HG03457 (cell line): Measurements from ENCODE around the gene TPO.

Experiments
- ATAC-seq: cut with Tn5 transposase; IDR thresholded peaks from one replicate; pipeline ENCODE4 v1.9.1; 2021; ENCODE audit warnings: moderate number of reproducible peaks; ENCODE audit not compliant: unreplicated experiment

TPO gene

GRCh38 chr2:1518867-1519530 lies 105.7 kb downstream of the TPO start:
- ATAC-seq = no peak

DNA sequence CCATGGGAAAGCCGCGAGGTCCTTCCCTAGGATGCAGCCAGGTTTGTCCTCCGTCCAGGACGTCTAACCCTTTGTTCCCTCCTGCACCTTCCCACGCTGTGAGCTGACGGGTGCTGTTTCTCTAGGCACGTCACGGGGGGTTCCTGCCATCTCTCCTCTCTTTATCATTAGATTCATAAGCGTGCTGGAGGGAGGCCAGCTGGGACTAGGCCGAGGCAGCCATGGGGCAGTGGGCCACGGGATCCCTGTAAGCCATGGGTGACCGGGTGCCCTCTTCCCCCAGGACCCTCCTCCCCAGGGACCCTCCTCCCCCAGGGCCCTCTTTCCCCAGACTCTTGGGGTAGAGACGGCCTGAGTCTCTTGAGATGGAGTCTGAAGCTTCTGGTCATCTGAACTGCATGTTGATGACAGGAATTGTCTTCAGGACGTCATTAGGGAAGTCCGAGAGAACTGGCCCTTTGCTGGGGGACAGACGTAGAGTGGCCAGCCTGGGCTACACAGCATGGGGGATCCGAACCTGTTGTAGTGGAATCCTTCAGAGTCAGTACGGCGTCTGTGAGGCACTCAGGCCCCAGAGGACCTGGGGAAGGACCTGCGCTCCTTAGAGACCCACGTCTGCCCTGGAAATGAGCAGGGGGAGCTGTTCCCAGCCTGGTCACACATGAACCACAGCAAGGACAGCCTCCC lies 108.1 kb downstream of the TPO start:
- no peak for ATAC-seq

- no peak for ATAC-seq
Measured at GRCh38 chr2:1521878-1522830, 108.9 kb downstream of the TPO start.

DNA sequence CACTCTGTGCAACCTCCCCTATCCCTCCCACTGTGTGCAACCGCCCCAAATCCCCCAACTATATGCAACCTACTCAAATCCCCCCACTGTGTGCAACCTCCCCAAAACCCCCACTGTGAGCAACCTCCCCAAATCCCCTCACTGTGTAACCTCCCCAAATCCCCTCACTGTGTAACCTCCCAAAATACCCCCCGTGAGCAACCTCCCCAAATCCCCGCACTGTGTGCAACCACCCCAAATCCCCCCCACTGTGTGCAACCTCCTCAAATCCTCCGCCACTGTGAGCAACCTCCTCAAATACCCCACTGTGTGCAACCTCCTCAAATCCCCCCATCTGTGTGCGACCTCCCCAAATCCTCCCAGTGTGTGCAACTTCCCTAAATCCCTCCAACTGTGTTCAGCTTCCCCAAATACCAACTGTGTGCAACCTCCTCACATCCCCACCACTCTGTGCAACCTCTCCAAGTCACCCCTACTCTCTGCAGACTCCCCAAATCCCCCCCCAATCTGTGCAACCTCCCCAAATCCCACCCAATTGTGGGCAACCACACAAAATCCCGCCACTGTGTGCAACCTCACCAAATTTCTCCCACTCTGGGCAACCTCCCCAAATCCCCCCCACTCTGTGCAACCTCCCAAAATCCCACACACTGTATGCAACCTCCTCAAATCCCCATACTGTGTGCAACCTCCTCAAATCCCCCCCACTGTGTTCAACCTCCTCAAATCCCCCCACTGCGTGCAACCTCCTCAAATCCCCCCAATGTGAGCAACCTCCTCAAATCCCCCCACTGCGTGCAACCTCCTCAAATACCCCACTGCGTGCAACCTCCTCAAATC lies 114.1 kb downstream of the TPO start:
- ATAC-seq = no peak

DNA sequence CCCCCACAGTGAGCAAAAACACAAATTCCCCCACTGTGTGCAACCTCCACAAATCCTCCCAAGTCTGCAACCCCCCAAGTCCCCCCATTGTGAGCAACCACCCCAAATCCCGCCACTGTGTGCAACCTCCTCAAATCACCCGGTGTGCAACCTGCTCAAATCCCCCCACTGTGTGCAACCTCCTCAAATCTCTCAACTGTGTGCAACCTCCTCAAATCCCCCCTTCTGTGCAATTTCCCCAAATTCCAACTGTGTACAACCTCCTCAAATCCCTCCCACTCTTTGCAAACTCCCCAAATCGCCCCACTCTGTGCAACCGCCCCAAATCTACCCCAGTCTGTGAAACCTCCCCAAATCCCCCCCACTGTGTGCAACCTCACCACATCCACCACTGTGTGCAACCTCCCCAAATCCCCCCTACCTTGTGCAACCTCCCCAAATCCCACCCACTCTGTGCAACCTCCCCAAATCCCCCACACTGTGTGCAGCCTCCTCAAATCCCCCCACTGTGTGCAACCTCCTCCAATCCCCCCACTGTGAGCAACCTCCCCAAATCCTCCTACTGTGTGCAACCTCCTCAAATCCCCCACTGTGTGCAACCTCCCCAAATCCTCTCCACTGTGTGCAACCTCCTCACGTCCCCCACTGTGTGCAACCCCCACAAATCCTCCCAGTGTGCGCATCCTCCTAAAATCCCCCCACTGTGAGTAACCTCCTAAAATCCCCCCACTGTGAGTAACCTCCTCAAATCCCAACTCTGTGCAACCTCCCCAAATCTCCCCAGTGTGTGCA lies 115.2 kb downstream of the TPO start:
- ATAC-seq = no peak

DNA sequence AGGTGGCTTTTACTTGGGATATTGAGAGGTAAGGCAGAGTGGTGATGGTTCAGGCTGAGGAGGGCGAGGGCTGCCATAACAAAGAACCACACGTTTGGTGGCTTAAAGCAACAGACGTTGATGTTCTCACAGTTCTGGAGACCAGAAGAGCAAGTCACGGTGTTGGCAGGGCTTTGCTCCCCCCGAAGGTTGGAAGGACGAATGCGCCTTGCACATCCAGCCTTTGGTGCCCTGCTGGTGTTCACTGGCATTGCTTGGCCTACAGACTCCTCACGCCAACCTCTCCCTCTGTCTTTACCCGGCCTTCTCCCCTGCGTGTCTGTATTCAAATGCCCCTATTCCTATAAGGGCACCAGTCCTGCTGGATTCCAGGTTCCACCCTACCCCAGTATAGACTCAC lies 125.4 kb downstream of the TPO start:
- ATAC-seq = no peak

DNA sequence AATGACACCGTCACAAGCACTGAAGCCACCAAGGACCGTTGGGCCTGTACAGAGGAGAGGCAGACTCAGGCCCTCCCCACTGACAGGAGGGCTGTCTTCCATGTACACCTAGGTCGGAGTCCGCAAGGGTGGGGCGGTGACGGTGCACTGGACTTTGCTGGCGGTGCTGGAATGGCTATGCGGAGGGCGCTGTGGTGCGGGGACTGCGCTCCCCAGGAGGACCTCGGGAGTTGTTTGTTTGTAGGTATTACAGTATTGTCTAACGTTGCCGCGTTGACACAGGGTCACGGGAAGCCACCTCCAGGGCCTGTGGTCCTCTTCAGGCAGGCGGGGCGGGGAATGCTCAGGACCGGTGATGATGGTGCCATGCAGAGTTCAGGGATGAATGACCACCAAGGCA lies 126.2 kb downstream of the TPO start:
- no peak for ATAC-seq

DNA sequence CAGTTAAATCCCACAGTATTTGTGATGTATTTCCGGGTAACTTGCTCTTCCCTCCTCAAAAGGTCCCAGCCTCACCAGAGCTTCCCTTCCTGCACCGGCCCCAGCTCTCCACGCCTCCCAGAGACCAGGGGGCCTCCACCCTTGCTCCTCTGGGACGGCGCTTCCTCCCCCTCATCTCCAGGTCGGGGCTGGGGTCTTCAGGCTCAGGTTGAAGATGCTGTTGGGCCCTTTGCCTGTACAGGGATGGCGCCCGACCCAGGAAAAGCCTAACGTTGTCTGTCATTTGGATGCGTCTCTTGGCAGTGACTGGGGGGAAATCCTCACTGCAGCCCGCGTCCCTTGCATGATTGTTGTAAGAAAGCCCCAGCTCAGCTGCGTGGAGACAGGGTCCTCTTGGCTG lies 126.7 kb downstream of the TPO start:
- no peak for ATAC-seq

GRCh38 chr2:1540481-1540880 lies 127.2 kb downstream of the TPO start:
- ATAC-seq = no peak

DNA sequence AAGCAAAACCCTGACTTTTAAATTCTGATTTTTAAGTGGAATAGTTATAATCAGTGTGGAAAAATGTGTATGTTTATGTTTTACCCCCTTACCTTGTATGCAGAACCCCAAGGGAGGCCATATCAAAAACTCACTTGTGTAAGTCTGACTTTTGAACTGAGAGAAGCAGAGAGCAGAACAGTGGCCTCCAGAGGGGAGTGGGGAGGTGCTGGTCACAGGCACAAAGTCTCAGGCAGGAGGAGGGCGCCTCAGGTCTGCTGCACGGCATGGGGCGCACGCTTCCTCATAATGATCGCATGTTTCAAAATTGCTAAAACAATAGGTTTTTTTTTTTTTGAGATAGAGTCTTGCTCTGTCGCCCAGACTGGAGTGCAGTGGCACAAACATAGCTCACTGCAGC lies 127.8 kb downstream of the TPO start:
- no peak for ATAC-seq

GRCh38 chr2:1541819-1542475 lies 128.7 kb downstream of the TPO start:
- no peak for ATAC-seq

DNA sequence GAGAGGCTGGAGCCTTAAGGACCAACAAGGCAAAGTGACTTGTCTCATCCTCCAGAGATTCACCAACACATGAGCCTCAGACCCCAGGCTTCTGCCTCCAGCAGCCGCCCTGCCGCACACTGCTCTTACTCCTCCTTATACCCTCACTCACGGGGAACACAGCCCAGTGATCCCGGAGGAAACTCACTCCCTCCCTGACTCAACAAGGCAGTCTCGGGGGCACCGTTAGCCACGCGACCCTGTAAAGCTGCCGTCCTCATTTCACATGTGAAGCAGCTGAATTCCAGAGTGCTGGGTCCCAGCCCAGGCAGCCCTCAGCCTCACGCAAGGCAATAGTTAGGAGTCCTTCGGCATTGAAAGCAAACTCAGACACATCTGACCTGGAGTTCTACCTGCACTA lies 129.7 kb downstream of the TPO start:
- no peak for ATAC-seq

DNA sequence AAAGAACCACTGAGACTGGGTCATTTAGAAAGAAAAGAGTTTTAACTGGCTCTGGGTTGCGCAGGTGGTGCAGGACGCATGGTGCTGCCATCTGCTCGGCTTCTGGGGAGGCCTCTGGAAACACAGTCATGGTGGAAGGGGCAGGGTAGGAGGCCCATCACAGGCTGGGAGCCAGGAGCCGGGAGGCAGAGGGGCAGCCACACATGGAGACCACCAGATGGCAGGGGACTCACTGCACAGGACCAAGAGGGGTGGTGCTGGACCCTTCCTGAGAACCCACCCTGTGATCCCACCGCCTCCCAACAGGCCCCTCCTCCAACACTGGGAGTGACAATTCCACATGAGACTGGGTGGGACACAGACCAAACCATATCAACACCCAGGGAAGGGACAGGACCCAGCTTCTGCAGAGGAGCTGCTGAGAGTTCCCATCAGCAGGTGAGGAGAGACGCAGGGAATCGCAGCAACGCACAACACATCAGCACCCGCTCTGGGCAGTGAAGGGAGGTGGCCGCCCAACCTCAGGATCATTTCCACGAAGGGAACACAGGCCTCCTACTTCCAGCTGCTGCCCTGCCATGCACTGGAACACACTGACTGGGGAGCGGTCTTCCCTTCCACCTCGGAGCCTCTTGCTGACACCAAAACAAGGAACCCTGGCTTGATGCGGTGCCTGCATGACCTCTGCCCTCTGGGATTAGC lies 130.7 kb downstream of the TPO start:
- no peak for ATAC-seq

DNA sequence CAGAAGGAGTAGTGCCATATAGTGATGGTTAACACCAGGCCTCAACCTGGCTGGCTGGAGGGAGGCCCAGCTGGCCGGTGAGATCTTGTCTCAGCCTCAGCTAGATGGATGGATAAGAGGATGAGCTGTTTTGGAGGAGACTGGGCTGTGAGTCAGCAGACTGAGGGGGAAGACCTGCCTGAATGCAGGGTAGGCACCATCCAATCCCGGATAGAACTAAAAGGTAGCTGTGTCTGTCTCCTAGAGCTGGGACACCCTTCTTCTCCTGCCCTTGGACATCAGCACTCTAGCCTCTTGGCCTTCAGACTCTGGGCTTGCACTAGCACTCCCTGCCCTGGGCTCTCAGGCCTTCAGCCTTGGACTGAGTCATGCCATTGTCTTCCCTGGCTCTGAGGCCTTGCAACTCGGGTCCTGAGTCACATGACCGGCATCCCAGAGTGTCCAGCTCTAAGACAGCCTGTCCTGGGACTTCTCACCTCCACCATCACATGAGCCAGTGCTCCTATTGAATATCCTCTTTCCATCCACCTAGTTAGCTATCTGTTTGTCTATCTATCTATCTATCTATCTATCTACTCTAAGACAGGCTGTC lies 131.3 kb downstream of the TPO start:
- no peak for ATAC-seq

DNA sequence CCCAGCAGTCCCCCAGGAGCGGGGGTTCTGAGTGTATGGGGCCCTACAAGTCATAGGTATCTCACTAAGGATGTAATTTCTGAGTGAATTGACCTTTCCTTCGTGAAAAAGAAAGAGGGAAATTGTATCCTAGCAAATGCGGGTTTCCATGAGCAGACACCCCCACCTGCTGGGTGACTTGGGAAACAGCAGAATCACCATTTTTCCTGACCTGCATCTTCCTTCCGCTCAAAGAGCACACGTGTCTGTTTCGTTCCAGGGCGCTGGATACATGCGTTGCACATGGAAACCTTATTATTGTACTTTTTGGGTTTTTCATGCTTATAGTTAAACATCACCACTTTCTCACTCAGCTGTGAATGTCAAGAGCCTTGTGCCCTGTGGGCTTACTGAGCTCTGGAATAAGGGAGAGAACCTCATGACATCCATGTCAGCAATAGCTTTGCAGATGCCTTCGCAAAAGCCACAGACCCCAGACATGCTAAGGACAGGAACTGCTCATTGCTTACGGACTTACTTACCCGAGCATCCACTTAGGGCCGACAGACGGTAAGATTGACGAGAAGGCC lies 132.8 kb downstream of the TPO start:
- no peak for ATAC-seq

DNA sequence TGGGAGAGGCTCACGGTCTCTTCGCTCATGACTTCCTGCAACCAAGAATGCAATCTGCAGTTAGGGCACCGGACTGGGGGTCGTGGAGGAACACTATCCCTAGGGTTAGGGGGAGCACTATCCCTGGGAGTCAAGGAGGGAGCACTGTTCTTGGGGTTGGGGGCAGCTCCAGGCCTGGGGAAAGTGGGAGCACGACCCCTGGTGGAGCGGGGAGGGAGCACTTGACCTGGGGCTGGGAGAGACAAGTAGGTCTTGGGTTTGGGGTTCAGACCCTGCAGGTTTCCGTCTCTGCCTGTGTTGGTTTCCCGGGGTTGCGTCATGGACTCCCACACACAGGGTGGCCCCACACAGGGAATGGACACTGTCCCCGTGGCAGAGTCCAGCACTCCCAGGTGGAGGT lies 133.6 kb downstream of the TPO start:
- ATAC-seq = no peak

GRCh38 chr2:1548910-1549673 lies 135.8 kb downstream of the TPO start:
- ATAC-seq = no peak
